Prostate gland (tissue), 2 donors: ENCODE results near the gene RPS6KC1. TPM values are rescaled to one million over a fixed set of nuclear protein-coding genes. Genes with fewer than 3 reads are reported as not detected.

Experiments
- DNase-seq: peaks from one replicate; pipeline ENCODE4 v3.0.0-alpha.2; 2019; ENCODE audit warnings: low spot score
- H3K27ac ChIP-seq, 2 donors: fragments of 200-600 bp; sonication (generic); 2 replicates each; pipeline ENCODE4 v1.5.1; 2017 to 2019
- H3K27me3 ChIP-seq: fragments of 200-600 bp; sonication (generic); replicated peaks from 2 replicates; pipeline ENCODE4 v1.5.1; 2019; ENCODE audit not compliant: insufficient read depth
- H3K36me3 ChIP-seq, 2 donors: fragments of 200-600 bp; sonication (generic); 1 replicate in 1 of 2; 2 replicates in 1 of 2; pipeline versions ENCODE4 v1.5.1 to v1.8.1; 2017 to 2019
- H3K4me1 ChIP-seq: fragments of 200-600 bp; sonication (generic); replicated peaks from 2 replicates; pipeline ENCODE4 v1.5.1; 2019
- H3K4me3 ChIP-seq, 2 donors: fragments of 200-600 bp; sonication (generic); 2 replicates each; pipeline ENCODE4 v1.5.1; 2017 to 2019
- H3K9me3 ChIP-seq: fragments of 200-600 bp; sonication (generic); 2 replicates; pipeline ENCODE4 v1.5.1; 2017
- POLR2A ChIP-seq: fragments of 450-650 bp; IDR thresholded peaks from one replicate; pipeline ENCODE4 v1.6.1; 2016; ENCODE audit warnings: antibody characterized with exemption, mild to moderate bottlenecking
- POLR2AphosphoS5 ChIP-seq: sonication (generic); formaldehyde crosslinking; IDR thresholded peaks from one replicate; pipeline ENCODE4 v1.6.1; 2017; ENCODE audit warnings: antibody characterized with exemption
- WGBS: methylation state at CpG from one replicate; pipeline ENCODE4 v1.1.5; 2018; 5-methylcytosine and 5-hydroxymethylcytosine counted together
- intact Hi-C: fragments of 100-400 bp; cut with DNase I; formaldehyde crosslinking; loops from one replicate; pipeline ENCODE4 v1.14.2; 2022
- total RNA-seq, 2 donors: library from RNA; depleted of rRNA; stranded (reverse); fragments of >200 nt; gene quantifications; one replicate each; pipeline ENCODE4 v1.1.0, GENCODE V29; 2016
- TF ChIP-seq, protein P1 (sequence below), 4 experiments: fragments of 200-600 bp in 2 of 4; fragments of 450-650 bp in 2 of 4; sonication (generic) in 2 of 4; IDR thresholded peaks; 1 replicate in 3 of 4; 2 replicates in 1 of 4; pipeline ENCODE4 v1.5.1; 2016 to 2019; ENCODE audit warnings: antibody characterized with exemption in 4 of 4, mild to moderate bottlenecking in 2 of 4, moderate library complexity in 2 of 4

RPS6KC1 gene
- total RNA-seq, 2 donors from 2014 or later = 32.6 to 35.3 TPM

DNA sequence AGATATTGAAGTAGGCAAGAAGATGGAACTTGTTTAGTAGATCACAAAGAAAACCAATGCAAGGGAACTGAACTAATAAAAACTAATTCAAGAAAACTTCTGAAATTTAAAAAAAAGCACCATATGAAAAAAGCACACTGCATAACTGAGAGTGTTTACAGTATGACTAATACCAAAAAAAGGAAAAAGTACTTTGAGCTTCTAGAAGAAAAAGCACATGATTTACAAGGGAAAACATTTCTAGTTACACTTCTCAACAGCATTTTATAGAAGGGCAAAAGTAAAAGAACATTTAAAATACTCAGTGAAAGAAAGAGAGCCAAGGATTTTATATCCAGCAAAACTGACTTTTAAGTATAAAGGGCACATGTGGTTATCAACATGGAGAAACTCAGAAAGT is 233.6 kb downstream of the RPS6KC1 start:
- no peaks in the 10 kb centered on the region for H3K27me3 ChIP-seq
- no peaks in the 10 kb centered on the region for H3K9me3 ChIP-seq
- H3K4me3 ChIP-seq = no peak overlapping the region
- intact Hi-C loops = no loop called here
- TF ChIP-seq POLR2AphosphoS5 (no peak), POLR2A (no peak)
- TF ChIP-seq, protein P1, sequence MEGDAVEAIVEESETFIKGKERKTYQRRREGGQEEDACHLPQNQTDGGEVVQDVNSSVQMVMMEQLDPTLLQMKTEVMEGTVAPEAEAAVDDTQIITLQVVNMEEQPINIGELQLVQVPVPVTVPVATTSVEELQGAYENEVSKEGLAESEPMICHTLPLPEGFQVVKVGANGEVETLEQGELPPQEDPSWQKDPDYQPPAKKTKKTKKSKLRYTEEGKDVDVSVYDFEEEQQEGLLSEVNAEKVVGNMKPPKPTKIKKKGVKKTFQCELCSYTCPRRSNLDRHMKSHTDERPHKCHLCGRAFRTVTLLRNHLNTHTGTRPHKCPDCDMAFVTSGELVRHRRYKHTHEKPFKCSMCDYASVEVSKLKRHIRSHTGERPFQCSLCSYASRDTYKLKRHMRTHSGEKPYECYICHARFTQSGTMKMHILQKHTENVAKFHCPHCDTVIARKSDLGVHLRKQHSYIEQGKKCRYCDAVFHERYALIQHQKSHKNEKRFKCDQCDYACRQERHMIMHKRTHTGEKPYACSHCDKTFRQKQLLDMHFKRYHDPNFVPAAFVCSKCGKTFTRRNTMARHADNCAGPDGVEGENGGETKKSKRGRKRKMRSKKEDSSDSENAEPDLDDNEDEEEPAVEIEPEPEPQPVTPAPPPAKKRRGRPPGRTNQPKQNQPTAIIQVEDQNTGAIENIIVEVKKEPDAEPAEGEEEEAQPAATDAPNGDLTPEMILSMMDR (IDR thresholded peaks at IDR 0.05) = no peak
- no peak for DNase-seq
- no peaks in the 10 kb centered on the region for H3K4me1 ChIP-seq
- H3K27ac ChIP-seq = no peak overlapping the region
- no peaks in the 10 kb centered on the region for H3K36me3 ChIP-seq

- Histone ChIP-seq H3K4me1 (no peaks in the 10 kb centered on the region), H3K9me3 (no peaks in the 10 kb centered on the region), H3K4me3 (no peak overlapping the region), H3K27me3 (no peaks in the 10 kb centered on the region), H3K27ac (no peak overlapping the region), H3K36me3 (no peaks in the 10 kb centered on the region)
- TF ChIP-seq POLR2A = no peak
- TF ChIP-seq, protein P1 (IDR thresholded peaks at IDR 0.05) = no peak
- TF ChIP-seq POLR2AphosphoS5 = no peak
- WGBS = 94% methylated on average over 1 of the region's 1 CpG
- no peak for DNase-seq
- intact Hi-C loops = no loop called here
Observed at GRCh38 chr1:213286235-213286634, 235.2 kb downstream of the RPS6KC1 start.

DNA sequence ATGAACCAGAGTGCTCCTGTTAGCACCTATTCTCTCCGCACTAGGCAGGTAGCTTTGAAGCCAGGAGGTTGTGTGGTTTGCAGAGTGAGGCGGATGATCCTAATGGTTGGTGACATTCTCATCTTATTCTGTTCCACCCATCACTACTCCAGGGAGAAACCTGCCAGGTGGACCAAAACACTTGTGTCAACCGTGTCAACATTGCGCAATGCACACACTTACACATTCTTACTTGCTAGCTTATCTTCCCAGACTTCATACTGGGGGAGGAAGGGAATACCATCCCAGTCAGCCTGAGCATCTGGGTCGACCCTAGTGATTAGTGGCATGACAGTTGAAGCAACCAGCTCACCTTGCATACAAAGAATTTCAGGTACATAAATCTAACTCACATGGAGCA is 236.9 kb downstream of the RPS6KC1 start:
- Histone ChIP-seq H3K27me3 (no peaks in the 10 kb centered on the region), H3K9me3 (no peaks in the 10 kb centered on the region), H3K27ac (no peak overlapping the region), H3K36me3 (no peaks in the 10 kb centered on the region), H3K4me3 (no peak overlapping the region), H3K4me1 (no peaks in the 10 kb centered on the region)
- WGBS = 73% methylated on average over 5 of the region's 5 CpGs
- intact Hi-C loops = no loop called here
- DNase-seq = no peak
- no peak for TF ChIP-seq POLR2A
- TF ChIP-seq, protein P1 (IDR thresholded peaks at IDR 0.05) = no peak
- TF ChIP-seq POLR2AphosphoS5 = no peak

GRCh38 chr1:213291526-213291925 is 240.5 kb downstream of the RPS6KC1 start:
- no peaks in the 10 kb centered on the region for H3K4me1 ChIP-seq
- H3K9me3 ChIP-seq = no peaks in the 10 kb centered on the region
- WGBS = 76% methylated on average over 4 of the region's 4 CpGs
- H3K27ac ChIP-seq = no peak overlapping the region
- no peaks in the 10 kb centered on the region for H3K36me3 ChIP-seq
- intact Hi-C loops = no loop called here
- DNase-seq = no peak
- no peak overlapping the region for H3K4me3 ChIP-seq
- TF ChIP-seq POLR2A (no peak), POLR2AphosphoS5 (no peak)
- H3K27me3 ChIP-seq = no peaks in the 10 kb centered on the region

- intact Hi-C loops = no loop called here
- H3K27me3 ChIP-seq = no peaks in the 10 kb centered on the region
- H3K9me3 ChIP-seq = no peaks in the 10 kb centered on the region
- H3K27ac ChIP-seq = no peak overlapping the region
- no peaks in the 10 kb centered on the region for H3K4me1 ChIP-seq
- no peak for DNase-seq
- H3K4me3 ChIP-seq = no peak overlapping the region
- WGBS = 79% methylated on average over 2 of the region's 2 CpGs
- no peaks in the 10 kb centered on the region for H3K36me3 ChIP-seq
- no peak for TF ChIP-seq POLR2A
- TF ChIP-seq, protein P1 (IDR thresholded peaks at IDR 0.05) = no peak
- TF ChIP-seq POLR2AphosphoS5 = no peak
Observed at GRCh38 chr1:213292614-213293013, 241.6 kb downstream of the RPS6KC1 start.
